Endothelial cell of umbilical vein (primary cell): ENCODE data around the gene SLC25A38. TPM values are rescaled to one million over a fixed set of nuclear protein-coding genes. Genes with fewer than 3 reads are reported as not detected.

ENCODE experiments used
- BruUV-seq: library from RNA; stranded (reverse); fragments of 400-500 nt; replicated peaks from 2 replicates; lab custom pipeline; 2021; lab: Mats Ljungman, UMichigan
- CTCF ChIA-PET: fragments of 300-600, 350-600 bp; sonication (Branson Sonifier 250); formaldehyde crosslinking; loops from one replicate; lab custom pipeline; 2021; ENCODE audit warnings: antibody characterized with exemption, inconsistent platforms; lab: Charles Lee
- POLR2A ChIA-PET: fragments of 300-600, 350-600 bp; sonication (Branson Sonifier 250); formaldehyde crosslinking; loops from one replicate; lab custom pipeline; 2021; ENCODE audit warnings: antibody characterized with exemption, inconsistent platforms; lab: Charles Lee
- DNase-seq: peaks from one replicate; pipeline ENCODE4 v3.0.0-alpha.2; 2011; ENCODE audit warnings: low read depth, low spot score
- FAIRE-seq: peaks from 2 replicates; lab custom pipeline; 2011; peaks lifted over from hg19 to GRCh38; lab: Jason Lieb, UNC
- H2AFZ ChIP-seq: 2 replicates; pipeline ENCODE4 v1.6.0; 2012; ENCODE audit warnings: low read depth, low read length, control low read depth, inconsistent platforms
- H3K27ac ChIP-seq: 2 replicates; pipeline ENCODE4 v1.5.1; 2011; ENCODE audit warnings: low read depth, mild to moderate bottlenecking, control low read depth, low read length, moderate library complexity; ENCODE audit not compliant: insufficient read depth
- H3K27me3 ChIP-seq, 2 experiments: 2 replicates each; pipeline versions ENCODE4 v1.6.0 to v1.6.1; 2011; ENCODE audit warnings: low read length in 2 of 2, mixed read lengths in 1 of 2; ENCODE audit not compliant: control insufficient read depth in 2 of 2, insufficient read depth in 2 of 2
- H3K36me3 ChIP-seq, 2 experiments: 2 replicates in 1 of 2; 3 replicates in 1 of 2; pipeline ENCODE4 v1.5.1; 2011; ENCODE audit warnings: low read length in 2 of 2, mild to moderate bottlenecking in 1 of 2, moderate library complexity in 1 of 2; ENCODE audit not compliant: control insufficient read depth in 2 of 2, insufficient read depth in 2 of 2; ENCODE audit errors: extremely low read depth in 1 of 2
- H3K4me1 ChIP-seq: 3 replicates; pipeline ENCODE4 v1.5.1; 2011; ENCODE audit warnings: mild to moderate bottlenecking, low read length; ENCODE audit not compliant: control insufficient read depth, insufficient read depth; ENCODE audit errors: extremely low read depth
- H3K4me2 ChIP-seq: 2 replicates; pipeline ENCODE4 v1.6.1; 2011; ENCODE audit warnings: low read length, control low read depth, mixed read lengths; ENCODE audit not compliant: insufficient read depth
- H3K4me3 ChIP-seq, 3 experiments: fragments of 200-600 bp in 1 of 3; sonication (generic), shearing (Covaris generic) in 1 of 3; replicated peaks in 1 of 3; 2 replicates each; pipeline ENCODE4 v1.5.1; 2011 to 2016; ENCODE audit warnings: control low read depth in 3 of 3, low read length in 3 of 3, mild to moderate bottlenecking in 2 of 3, inconsistent platforms in 1 of 3, low read depth in 1 of 3, moderate library complexity in 1 of 3; ENCODE audit not compliant: insufficient read depth in 1 of 3
- H3K79me2 ChIP-seq: 2 replicates; pipeline ENCODE4 v1.6.0; 2012; ENCODE audit warnings: low read length, inconsistent platforms; ENCODE audit not compliant: control insufficient read depth, insufficient read depth
- H3K9ac ChIP-seq: replicated peaks from 2 replicates; pipeline ENCODE3; 2011; ENCODE audit warnings: low read length, control low read depth; ENCODE audit not compliant: insufficient read depth; ENCODE audit errors: extremely low read depth
- H3K9me1 ChIP-seq: replicated peaks from 3 replicates; pipeline ENCODE4 v1.6.0; 2011; ENCODE audit warnings: mild to moderate bottlenecking, low read length; ENCODE audit not compliant: control insufficient read depth, insufficient read depth; ENCODE audit errors: extremely low read depth
- H3K9me3 ChIP-seq: replicated peaks from 2 replicates; pipeline ENCODE4 v1.5.1; 2012; ENCODE audit warnings: low read length, inconsistent platforms; ENCODE audit not compliant: control insufficient read depth, insufficient read depth
- H4K20me1 ChIP-seq: replicated peaks from 2 replicates; pipeline ENCODE3; 2011; ENCODE audit warnings: mild to moderate bottlenecking, low read length; ENCODE audit not compliant: control insufficient read depth, insufficient read depth; ENCODE audit errors: extremely low read depth
- CTCF ChIP-seq, 2 donors: IDR thresholded peaks; 1 replicate in 1 of 2; 2 replicates in 1 of 2; pipeline ENCODE4 v1.5.1; 2011; ENCODE audit warnings: low read length in 2 of 2, mild to moderate bottlenecking in 2 of 2, moderate library complexity in 2 of 2, control low read depth in 1 of 2, inconsistent platforms in 1 of 2, low read depth in 1 of 2; ENCODE audit not compliant: insufficient read depth in 1 of 2; ENCODE audit errors: extremely low read depth in 1 of 2
- EZH2 ChIP-seq: IDR thresholded peaks from 2 replicates; pipeline ENCODE4 v1.6.1; 2012; ENCODE audit warnings: borderline replicate concordance, low read depth, mild to moderate bottlenecking, moderate library complexity, low read length, inconsistent platforms; ENCODE audit not compliant: severe bottlenecking
- FOS ChIP-seq: IDR thresholded peaks from 2 replicates; pipeline ENCODE4 v1.6.1; 2011; ENCODE audit warnings: mild to moderate bottlenecking, low read length, moderate library complexity, borderline replicate concordance; ENCODE audit not compliant: insufficient read depth
- GATA2 ChIP-seq: IDR thresholded peaks from 2 replicates; pipeline ENCODE4 v1.7.0; 2011; ENCODE audit warnings: low read depth, mild to moderate bottlenecking, moderate library complexity, mixed read lengths, low read length; ENCODE audit not compliant: insufficient read length, insufficient read depth
- JUN ChIP-seq: IDR thresholded peaks from 2 replicates; pipeline ENCODE4 v1.6.1; 2011; ENCODE audit warnings: borderline replicate concordance, low read depth; ENCODE audit not compliant: insufficient read length, insufficient read depth
- MAX ChIP-seq: IDR thresholded peaks from 2 replicates; pipeline ENCODE4 v1.6.1; 2011; ENCODE audit not compliant: insufficient read depth, insufficient read length
- MYC ChIP-seq: IDR thresholded peaks from one replicate; pipeline ENCODE4 v1.6.1; 2011; ENCODE audit warnings: mild to moderate bottlenecking, low read depth, low read length
- POLR2A ChIP-seq: IDR thresholded peaks from 2 replicates; pipeline ENCODE4 v1.6.1; 2012; ENCODE audit warnings: low read depth, mild to moderate bottlenecking, control low read depth, low read length
- POLR2AphosphoS5 ChIP-seq: IDR thresholded peaks from 2 replicates; pipeline ENCODE4 v1.6.1; 2012; ENCODE audit warnings: low read depth, mild to moderate bottlenecking, control low read depth, low read length, moderate library complexity; ENCODE audit not compliant: insufficient read depth
- dilution Hi-C: fragments of 300-500 bp; cut with MboI; formaldehyde crosslinking; loops from one replicate; pipeline ENCODE4 v1.15.0; 2019; ENCODE audit warnings: low sequenced_read_pairs; ENCODE audit not compliant: extremely low pct_ligation_motif_present
- intact Hi-C: fragments of 100-400 bp; cut with micrococcal nuclease; formaldehyde crosslinking; loops from one replicate; pipeline ENCODE4 v1.10.0; 2022
- polyA plus RNA-seq, 4 experiments: library from polyadenylated mRNA; depleted of rRNA in 3 of 4; stranded (reverse) in 3 of 4; unstranded in 1 of 4; fragments of >200 nt; gene quantifications; 2 replicates each; pipeline versions ENCODE4 v1.2.1 to v1.2.3, GENCODE V29; 2011 to 2012; ENCODE audit warnings: missing spikeins in 1 of 4
- total RNA-seq: library from RNA; stranded (reverse); gene quantifications from 2 replicates; pipeline ENCODE4 v1.2.3, GENCODE V29; 2021

SLC25A38 gene
- total and polyA plus RNA-seq, 2 donors (not counting 3 experiments of a cell fraction or from before 2014, with no cell fraction given), result 20.0 to 31.1 TPM

GRCh38 chr3:39401983-39402382 lies 18.8 kb downstream of the SLC25A38 start:
- DNase-seq (no peak), FAIRE-seq (no peak)
- H3K4me2 ChIP-seq, result no peak overlapping the region
- dilution Hi-C loops (no loop called here), intact Hi-C loops (no loop called here)
- no peak overlapping the region for H2AFZ ChIP-seq
- no peak overlapping the region for H3K9ac ChIP-seq
- BruUV-seq, result no TSS peak
- TF ChIP-seq CTCF (IDR thresholded peaks at IDR 0.05; ENCODE audit: extremely low read depth in 1 of 2, insufficient read depth in 1 of 2, low read depth in 1 of 2, low read length in 2 of 2), result no peak
- no peak for TF ChIP-seq MYC
- H3K27ac ChIP-seq, result no peak overlapping the region
- no peaks in the 10 kb centered on the region for H3K9me1 ChIP-seq
- ChIA-PET CTCF (no interaction called here), POLR2A (no interaction called here)
- H3K27me3 ChIP-seq, result no peaks in the 10 kb centered on the region
- H3K79me2 ChIP-seq, result peaks cover 4% of the 10 kb centered on the region
- no peaks in the 10 kb centered on the region for H3K4me1 ChIP-seq
- no peaks in the 10 kb centered on the region for H4K20me1 ChIP-seq
- H3K36me3 ChIP-seq, result no peaks in the 10 kb centered on the region
- no peak overlapping the region for H3K4me3 ChIP-seq
- H3K9me3 ChIP-seq, result no peaks in the 10 kb centered on the region

- H3K9me3 ChIP-seq, result no peaks in the 10 kb centered on the region
- BruUV-seq, result no TSS peak
- CTCF ChIA-PET, result interaction anchor here (1.5 to 1.6 kb wide), 2 partner anchors 21 to 113 kb away, joined by 4 to 6 read pairs; no protein-coding TSS in a partner anchor
- no peak for FAIRE-seq
- no peak overlapping the region for H3K27ac ChIP-seq
- DNase-seq, result no peak
- H3K4me1 ChIP-seq, result peaks cover 19% of the 10 kb centered on the region
- no peaks in the 10 kb centered on the region for H3K27me3 ChIP-seq
- no peak overlapping the region for H2AFZ ChIP-seq
- intact Hi-C loops (no loop called here), dilution Hi-C loops (no loop called here)
- H3K9ac ChIP-seq, result no peak overlapping the region
- TF ChIP-seq FOS (no peak), JUN (no peak), GATA2 (no peak), POLR2A (no peak), EZH2 (no peak), MAX (no peak), CTCF (IDR thresholded peaks at IDR 0.05; ENCODE audit: extremely low read depth in 1 of 2, insufficient read depth in 1 of 2, low read depth in 1 of 2, low read length in 2 of 2) (no peak), MYC (no peak), POLR2AphosphoS5 (no peak)
- H3K4me3 ChIP-seq, result no peak overlapping the region
- H4K20me1 ChIP-seq, result peaks cover 4% of the 10 kb centered on the region
- POLR2A ChIA-PET, result no interaction called here
- no peak overlapping the region for H3K4me2 ChIP-seq
- no peaks in the 10 kb centered on the region for H3K9me1 ChIP-seq
- H3K36me3 ChIP-seq, result peaks cover 9 to 14% of the 10 kb centered on the region in 2 experiments
- peaks cover 34% of the 10 kb centered on the region for H3K79me2 ChIP-seq
These were observed 21.9 kb downstream of the SLC25A38 start for GRCh38 chr3:39404943-39405686.
